ENCODE results near the gene NEIL1.
"Not testable (repeated sequence)": the region's sequence is repeated elsewhere in the genome, so short reads cannot be mapped to it uniquely, and the experiment has no call there.

Gene NEIL1

GRCh38 chr15:75333654-75334419 is 13.0 kb upstream of the NEIL1 start:
- not testable (repeated sequence) for DNase-seq

DNA sequence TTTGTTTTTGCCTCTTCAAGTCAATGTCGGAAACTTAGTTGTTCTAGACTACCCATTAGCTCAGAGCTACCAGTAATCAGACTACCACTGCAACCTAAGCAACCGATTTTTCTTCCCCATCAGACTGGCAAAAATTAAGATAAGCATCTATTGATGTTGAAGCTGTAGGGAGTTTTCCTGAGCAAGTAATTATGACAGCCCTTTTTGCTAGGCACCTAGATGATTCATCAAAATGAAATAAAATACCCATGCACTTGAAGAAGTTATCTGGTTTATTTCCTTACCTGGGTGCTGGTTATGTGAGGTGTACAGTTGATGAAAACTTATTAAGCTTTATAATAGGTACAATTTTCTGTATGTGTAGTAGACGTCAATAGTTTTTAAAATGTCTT is 11.5 kb upstream of the NEIL1 start:
- DNase-seq: no peak

- DNase-seq: no peak
These were observed 11.0 kb upstream of the NEIL1 start, which contains the start of gene COMMD4 for GRCh38 chr15:75335705-75336355. Gene COMMD4, plus strand, starts transcription at chr15:75336063. Its CDS starts 27 bp downstream, at chr15:75336090.

- no peak for DNase-seq
These were observed 8.1 kb upstream of the NEIL1 start for GRCh38 chr15:75338661-75339240.

GRCh38 chr15:75339531-75340240 is 7.2 kb upstream of the NEIL1 start:
- no peak for DNase-seq

DNA sequence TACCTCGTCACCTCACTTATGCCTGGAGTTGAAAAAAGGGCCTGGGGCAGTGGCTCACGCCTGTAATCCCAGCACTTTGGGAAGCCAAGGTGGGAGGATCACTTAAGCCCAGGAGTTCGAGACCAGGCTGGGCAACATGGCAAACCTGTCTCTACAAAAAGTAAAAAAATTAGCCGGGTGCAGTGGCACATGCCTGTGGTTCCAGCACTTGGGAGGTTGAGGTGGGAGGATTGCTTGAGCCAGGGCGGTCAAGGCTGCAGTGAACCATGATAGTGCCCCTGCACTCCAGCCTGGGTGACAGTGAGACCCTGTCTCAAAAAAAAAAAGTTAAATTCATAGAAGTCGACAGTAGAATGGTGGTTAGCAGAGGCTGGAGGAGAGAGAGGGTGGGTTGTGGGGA is 4.6 kb upstream of the NEIL1 start:
- DNase-seq: no peak

DNA sequence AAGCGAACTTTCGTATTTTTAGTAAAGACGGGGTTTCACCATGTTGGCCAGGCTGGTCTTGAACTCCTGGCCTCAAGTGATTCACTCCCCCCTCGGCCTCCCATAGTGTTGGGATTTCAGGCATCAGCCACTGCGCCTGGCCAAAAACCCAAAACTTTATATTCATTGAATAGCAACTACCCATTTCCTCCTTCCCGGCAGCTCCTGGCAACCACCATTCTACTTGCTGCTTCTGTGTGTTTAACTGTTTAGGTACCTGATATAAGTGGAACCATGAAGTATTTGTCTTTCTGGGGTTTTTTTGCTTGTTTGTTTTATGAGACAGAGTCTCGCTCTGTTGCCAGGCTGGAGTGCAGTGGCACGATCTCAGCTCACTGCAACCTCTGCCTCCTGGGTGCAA is 2.9 kb upstream of the NEIL1 start:
- not testable (repeated sequence) for DNase-seq

- DNase-seq: no peak
These were observed 589 bp downstream of the NEIL1 start for GRCh38 chr15:75347222-75348033.

DNA sequence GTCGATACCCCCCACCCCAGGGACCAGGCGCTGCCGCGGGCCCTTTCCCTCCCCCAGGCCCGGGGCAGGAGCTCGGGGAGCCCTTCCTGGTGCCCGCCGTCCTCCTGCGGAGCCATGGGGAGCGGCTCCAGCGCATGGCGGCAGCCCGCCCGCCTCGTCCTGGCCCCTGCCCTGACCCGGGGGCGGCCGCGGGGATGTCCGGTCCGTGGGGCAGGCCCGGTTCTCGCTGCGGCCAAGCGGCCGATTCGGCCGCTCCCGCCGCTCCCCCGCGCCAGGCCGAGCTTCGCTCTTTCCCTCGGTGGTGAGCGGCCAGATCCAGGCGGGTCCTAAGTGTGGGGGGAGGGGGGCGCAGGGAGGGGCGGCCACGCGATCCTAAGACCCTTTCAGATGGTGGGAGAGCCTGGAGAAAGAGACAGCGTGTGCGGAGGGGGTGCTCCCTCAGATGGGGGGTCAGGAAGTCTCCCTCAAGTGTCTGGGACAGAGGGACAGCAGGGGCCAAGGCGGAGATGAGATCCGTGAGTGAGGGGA is 1.3 kb downstream of the NEIL1 start:
- DNase-seq: no peak

- DNase-seq: no peak
These were observed 1.9 kb downstream of the NEIL1 start for GRCh38 chr15:75348562-75349350.

- DNase-seq: not testable (repeated sequence)
These were observed 2.5 kb downstream of the NEIL1 start for GRCh38 chr15:75349351-75349669.

DNA sequence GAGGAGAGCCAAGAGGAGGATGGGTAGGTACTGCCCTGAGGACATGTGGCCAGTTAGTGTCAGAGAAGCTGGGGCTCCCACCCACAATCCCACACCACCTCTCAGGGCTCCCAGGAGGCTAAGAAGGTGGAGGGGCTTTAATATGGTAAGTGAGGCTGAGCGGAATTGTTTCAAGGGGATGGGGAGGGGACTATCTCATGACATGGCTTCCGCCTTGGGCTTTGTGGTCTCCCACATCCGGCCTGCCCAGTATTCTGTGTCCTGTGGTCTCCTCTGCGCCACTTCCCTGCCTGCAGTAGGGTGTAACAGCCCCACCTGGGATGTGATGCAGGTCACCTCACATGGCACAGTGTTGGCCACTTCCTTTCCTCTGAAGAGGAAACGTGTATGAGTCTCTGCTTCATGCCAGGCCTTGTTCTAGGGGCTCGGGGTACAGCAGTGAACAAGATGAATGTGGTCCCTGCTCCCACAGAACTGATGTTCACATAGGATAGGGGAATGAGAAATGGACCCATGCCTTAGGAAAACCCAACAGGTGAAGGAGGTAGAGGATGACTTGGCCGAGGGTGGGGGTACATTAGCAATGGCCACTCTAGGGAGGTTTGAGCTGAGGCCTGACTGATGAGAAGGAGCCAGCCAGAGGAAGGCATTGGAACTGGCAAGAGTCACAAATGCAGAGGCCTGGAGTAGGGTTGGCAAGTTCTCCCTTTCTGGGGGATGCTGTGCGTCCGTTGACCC is 3.2 kb downstream of the NEIL1 start:
- DNase-seq: no peak

GRCh38 chr15:75350601-75351361 is 3.9 kb downstream of the NEIL1 start:
- DNase-seq: no peak

DNA sequence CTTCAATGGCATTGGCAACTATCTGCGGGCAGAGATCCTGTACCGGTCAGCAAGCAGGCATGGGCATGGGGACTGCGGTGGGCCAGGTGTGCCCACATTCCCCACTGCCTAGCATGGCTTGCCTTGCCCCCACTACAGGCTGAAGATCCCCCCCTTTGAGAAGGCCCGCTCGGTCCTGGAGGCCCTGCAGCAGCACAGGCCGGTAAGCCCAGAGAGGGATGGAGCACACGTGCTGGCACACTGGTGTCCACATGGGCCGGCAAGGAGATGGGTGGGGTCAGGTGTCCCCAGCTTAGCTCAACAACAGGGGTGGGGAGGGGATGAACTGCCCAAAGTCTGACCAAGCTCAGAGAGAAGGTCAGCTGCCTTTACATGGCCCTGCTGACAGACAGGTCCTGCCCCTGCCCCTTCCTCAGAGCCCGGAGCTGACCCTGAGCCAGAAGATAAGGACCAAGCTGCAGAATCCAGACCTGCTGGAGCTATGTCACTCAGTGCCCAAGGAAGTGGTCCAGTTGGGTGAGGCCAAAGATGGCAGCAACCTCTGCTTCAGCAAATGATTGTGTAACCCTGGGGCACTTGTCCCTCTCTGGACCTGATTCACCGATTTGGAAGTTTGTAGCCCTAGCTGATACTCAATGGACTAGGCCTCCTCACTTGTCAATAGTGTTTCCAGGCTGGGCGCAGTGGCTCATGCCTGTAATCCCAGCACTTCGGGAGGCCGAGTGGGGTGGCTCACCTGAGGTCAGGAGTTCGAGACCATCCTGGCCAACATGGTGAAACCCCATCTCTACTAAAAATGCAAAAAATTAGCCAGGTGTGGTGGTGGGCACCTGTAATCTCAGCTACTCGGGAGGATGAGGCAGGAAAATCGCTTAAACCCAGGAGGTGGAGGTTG is 5.6 kb downstream of the NEIL1 start:
- no peak for DNase-seq

DNA sequence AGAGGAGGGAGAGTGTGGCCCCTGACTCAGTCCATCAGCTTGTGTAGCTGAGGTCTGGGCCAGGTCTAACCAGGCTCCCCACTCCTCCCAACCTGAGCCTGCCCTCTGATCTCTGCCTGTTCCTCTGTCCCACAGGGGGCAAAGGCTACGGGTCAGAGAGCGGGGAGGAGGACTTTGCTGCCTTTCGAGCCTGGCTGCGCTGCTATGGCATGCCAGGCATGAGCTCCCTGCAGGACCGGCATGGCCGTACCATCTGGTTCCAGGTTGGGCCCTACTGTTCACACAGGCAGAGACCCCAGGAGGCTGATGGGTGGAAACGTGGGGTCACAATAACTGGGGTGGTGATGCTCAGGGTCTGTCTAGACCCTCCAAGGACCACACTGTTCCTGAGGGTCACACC is 6.8 kb downstream of the NEIL1 start:
- no peak for DNase-seq

DNA sequence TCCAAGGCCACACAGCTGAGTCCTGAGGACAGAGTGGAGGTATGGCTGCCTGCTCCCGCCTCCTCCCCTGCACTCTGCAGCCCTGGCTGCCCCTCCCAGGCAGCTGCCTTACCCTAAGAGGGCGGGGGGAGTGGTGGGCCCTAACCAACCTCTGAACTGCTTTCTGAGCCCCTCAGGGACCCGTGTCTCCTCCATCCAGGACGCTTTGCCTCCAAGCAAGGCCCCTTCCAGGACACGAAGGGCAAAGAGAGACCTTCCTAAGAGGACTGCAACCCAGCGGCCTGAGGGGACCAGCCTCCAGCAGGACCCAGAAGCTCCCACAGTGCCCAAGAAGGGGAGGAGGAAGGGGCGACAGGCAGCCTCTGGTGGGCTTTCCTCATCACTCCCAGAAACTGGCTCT is 7.6 kb downstream of the NEIL1 start:
- no peak for DNase-seq

- DNase-seq: no peak
These were observed 8.5 kb downstream of the NEIL1 start for GRCh38 chr15:75355369-75355768.

DNA sequence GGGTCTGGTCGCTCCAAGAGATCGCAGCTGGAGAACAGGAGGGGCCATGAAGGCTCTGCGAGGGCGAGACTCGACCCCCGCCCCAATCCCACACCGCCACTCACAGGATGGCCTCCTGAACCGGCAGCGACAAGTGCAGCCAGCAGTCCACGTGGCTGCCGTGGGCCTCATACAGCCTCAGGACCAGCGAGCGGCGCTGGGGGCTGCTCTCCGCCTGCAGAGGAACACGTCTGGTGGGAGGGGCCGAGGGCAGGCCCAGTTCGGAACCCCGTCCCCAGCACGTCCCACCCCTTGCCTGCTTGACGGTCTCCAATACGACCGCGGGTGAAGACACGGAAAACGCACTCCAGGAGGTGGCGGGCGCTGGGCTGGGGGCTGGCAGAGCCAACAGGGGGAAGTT is 9.2 kb downstream of the NEIL1 start:
- DNase-seq: no peak

DNA sequence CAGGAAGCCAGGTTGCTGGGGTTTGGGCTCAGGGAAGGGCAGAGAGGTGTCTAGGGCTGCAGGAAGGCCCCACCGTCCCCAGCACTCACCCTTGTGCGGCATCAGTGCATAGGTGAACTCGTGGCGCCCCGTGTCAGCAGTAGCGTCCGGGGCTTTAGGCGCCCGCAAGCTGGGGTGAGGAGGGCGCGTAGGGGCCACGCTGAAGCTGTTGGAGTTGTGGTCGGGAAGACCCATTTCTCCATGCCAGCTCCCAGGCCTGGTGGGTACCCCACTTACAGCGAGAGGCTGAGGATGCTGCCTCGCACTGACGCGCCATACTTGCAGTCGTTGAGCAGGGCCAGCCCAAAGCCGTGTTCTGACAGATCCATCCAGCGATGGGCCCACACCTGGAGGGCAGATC is 9.7 kb downstream of the NEIL1 start:
- DNase-seq: no peak

Data from NCI-H2107 (cell line).